ENCODE results near the gene SETD2.
A peak's percentile ranks its signal among the peaks of the same experiment; 100 is the strongest.

SETD2 gene

GRCh38 chr3:47163169-47164006 lies 525 bp downstream of the SETD2 start:
- peak; percentile 35 for TF ChIP-seq MYC (IDR thresholded peaks at IDR 0.05; ENCODE audit: low read depth, low read length)
- no peak for TF ChIP-seq CTCF (IDR thresholded peaks at IDR 0.05; ENCODE audit: low read depth, low read length)
- no peak for TF ChIP-seq POLR2A (IDR thresholded peaks at IDR 0.05; ENCODE audit: extremely low read depth, insufficient read length)
- TF ChIP-seq MAX (IDR thresholded peaks at IDR 0.05; ENCODE audit: low read depth, low read length): no peak
- H3K4me3 ChIP-seq (ENCODE audit: low read depth, low read length): peak overlapping the region; percentile 89
- DNase-seq (ENCODE audit: low read depth): peak; percentile 58

- TF ChIP-seq CTCF (IDR thresholded peaks at IDR 0.05; ENCODE audit: low read depth, low read length): no peak
- no peak for TF ChIP-seq MYC (IDR thresholded peaks at IDR 0.05; ENCODE audit: low read depth, low read length)
- no peak for TF ChIP-seq POLR2A (IDR thresholded peaks at IDR 0.05; ENCODE audit: extremely low read depth, insufficient read length)
- no peak for TF ChIP-seq MAX (IDR thresholded peaks at IDR 0.05; ENCODE audit: low read depth, low read length)
- DNase-seq (ENCODE audit: low read depth): peak; percentile 27
- H3K4me3 ChIP-seq (ENCODE audit: low read depth, low read length): peak overlapping the region; percentile 89
Measured at GRCh38 chr3:47162697-47163168, 1.2 kb downstream of the SETD2 start.

GRCh38 chr3:47161983-47162696 lies 1.8 kb downstream of the SETD2 start:
- DNase-seq (ENCODE audit: low read depth): peak; percentile 22
- peak overlapping the region; percentile 89 for H3K4me3 ChIP-seq (ENCODE audit: low read depth, low read length)
- TF ChIP-seq MAX (IDR thresholded peaks at IDR 0.05; ENCODE audit: low read depth, low read length): no peak
- TF ChIP-seq CTCF (IDR thresholded peaks at IDR 0.05; ENCODE audit: low read depth, low read length): no peak
- TF ChIP-seq POLR2A (IDR thresholded peaks at IDR 0.05; ENCODE audit: extremely low read depth, insufficient read length): no peak
- no peak for TF ChIP-seq MYC (IDR thresholded peaks at IDR 0.05; ENCODE audit: low read depth, low read length)

- TF ChIP-seq MAX (IDR thresholded peaks at IDR 0.05; ENCODE audit: low read depth, low read length) (no peak), POLR2A (IDR thresholded peaks at IDR 0.05; ENCODE audit: extremely low read depth, insufficient read length) (no peak), MYC (IDR thresholded peaks at IDR 0.05; ENCODE audit: low read depth, low read length) (no peak), CTCF (IDR thresholded peaks at IDR 0.05; ENCODE audit: low read depth, low read length) (no peak)
- H3K4me3 ChIP-seq (ENCODE audit: low read depth, low read length): no peak overlapping the region
- no peak for DNase-seq (ENCODE audit: low read depth)
Measured at GRCh38 chr3:47159820-47160219, 4.1 kb downstream of the SETD2 start.

- DNase-seq (ENCODE audit: low read depth): no peak
- no peak overlapping the region for H3K4me3 ChIP-seq (ENCODE audit: low read depth, low read length)
- no peak for TF ChIP-seq MAX (IDR thresholded peaks at IDR 0.05; ENCODE audit: low read depth, low read length)
- no peak for TF ChIP-seq POLR2A (IDR thresholded peaks at IDR 0.05; ENCODE audit: extremely low read depth, insufficient read length)
- TF ChIP-seq CTCF (IDR thresholded peaks at IDR 0.05; ENCODE audit: low read depth, low read length): no peak
- TF ChIP-seq MYC (IDR thresholded peaks at IDR 0.05; ENCODE audit: low read depth, low read length): no peak
Measured at GRCh38 chr3:47158208-47158607, 5.7 kb downstream of the SETD2 start.

All from NB4 (cell line).